CD4-positive, alpha-beta T cell (primary cell): ENCODE results near the gene CPNE2. TPM values are rescaled to one million over a fixed set of nuclear protein-coding genes. Genes with fewer than 3 reads are reported as not detected.

Source experiments
- ATAC-seq: fragments of 200-7000 bp; cut with Tn5 transposase; one replicate; pipeline ENCODE4 v1.10.0; 2022; ENCODE audit warnings: mild to moderate bottlenecking; ENCODE audit not compliant: poor library complexity
- CTCF ChIA-PET: fragments of 350-600 bp; sonication (Branson Sonifier 250); formaldehyde crosslinking; loops from one replicate; lab custom pipeline; 2021; ENCODE audit warnings: antibody characterized with exemption, inconsistent platforms; lab: Charles Lee
- POLR2A ChIA-PET: fragments of 350-600 bp; sonication (Branson Sonifier 250); formaldehyde crosslinking; loops from one replicate; lab custom pipeline; 2021; ENCODE audit warnings: antibody characterized with exemption, inconsistent platforms; lab: Charles Lee
- DNase-seq, 14 experiments: peaks; one replicate each; pipeline ENCODE4 v3.0.0-alpha.2; 2013 to 2020; ENCODE audit warnings: mixed read lengths in 2 of 14
- H3K27ac ChIP-seq, 2 donors: one replicate each; pipeline versions ENCODE4 v1.5.1 to v1.7.0; 2013; ENCODE audit warnings: low read length in 2 of 2, low read depth in 1 of 2, mild to moderate bottlenecking in 1 of 2
- H3K27me3 ChIP-seq, 2 experiments: 1 replicate in 1 of 2; 2 replicates in 1 of 2; pipeline versions ENCODE4 v1.6.1 to v1.7.0; 2013; ENCODE audit warnings: low read length in 2 of 2, control low read depth in 1 of 2, mild to moderate bottlenecking in 1 of 2, moderate library complexity in 1 of 2; ENCODE audit not compliant: insufficient read depth in 2 of 2, control insufficient read depth in 1 of 2
- H3K36me3 ChIP-seq: one replicate; pipeline ENCODE4 v1.6.1; 2013; ENCODE audit warnings: low read length, control low read depth; ENCODE audit not compliant: insufficient read depth
- H3K4me1 ChIP-seq: one replicate; pipeline ENCODE4 v1.6.1; 2013; ENCODE audit warnings: low read length, control low read depth; ENCODE audit not compliant: insufficient read depth
- H3K4me3 ChIP-seq: one replicate; pipeline ENCODE4 v1.5.1; 2013; ENCODE audit warnings: mild to moderate bottlenecking, low read length, moderate library complexity
- H3K9me3 ChIP-seq, 2 experiments: 1 replicate in 1 of 2; 2 replicates in 1 of 2; pipeline versions ENCODE4 v1.6.1 to v1.7.0; 2013; ENCODE audit warnings: low read length in 2 of 2, mild to moderate bottlenecking in 2 of 2, control low read depth in 1 of 2, moderate library complexity in 1 of 2; ENCODE audit not compliant: control insufficient read depth in 1 of 2, insufficient read depth in 1 of 2
- H3K27ac Mint-ChIP-seq: one replicate; pipeline ENCODE4 v1.8.0; 2020; ENCODE audit warnings: mixed read lengths
- H3K27me3 Mint-ChIP-seq: one replicate; pipeline ENCODE4 v1.8.0; 2021; ENCODE audit warnings: mixed read lengths
- H3K36me3 Mint-ChIP-seq: one replicate; pipeline ENCODE4 v1.8.0; 2021; ENCODE audit warnings: low read depth, mixed read lengths
- H3K4me1 Mint-ChIP-seq: one replicate; pipeline ENCODE4 v1.8.0; 2021; ENCODE audit warnings: low read depth, mixed read lengths
- H3K4me3 Mint-ChIP-seq: one replicate; pipeline ENCODE4 v1.8.0; 2020; ENCODE audit warnings: mild to moderate bottlenecking, mixed read lengths
- H3K9me3 Mint-ChIP-seq: one replicate; pipeline ENCODE4 v1.8.0; 2020; ENCODE audit warnings: mixed read lengths
- CTCF ChIP-seq: fragments of 200-600 bp; IDR thresholded peaks from one replicate; pipeline ENCODE4 v1.8.0; 2022; ENCODE audit warnings: antibody characterized with exemption, mild to moderate bottlenecking
- intact Hi-C, 2 experiments: fragments of 100-400 bp; cut with DNase I in 1 of 2; cut with micrococcal nuclease in 1 of 2; formaldehyde crosslinking; loops; one replicate each; pipeline versions ENCODE4 v1.15.1 to v1.9.0; 2023 to 2025; cut with DNase I, micrococcal nuclease
- total RNA-seq, 174 experiments: library from RNA in 2 of 174; stranded (reverse) in 2 of 174; gene quantifications; one replicate each; pipeline ENCODE4 v1.2.3 and lab custom pipeline; 2021 to 2026

CPNE2 gene
- total RNA-seq, 2 experiments from 2014 or later: 2.2 to 3.5 TPM

DNA sequence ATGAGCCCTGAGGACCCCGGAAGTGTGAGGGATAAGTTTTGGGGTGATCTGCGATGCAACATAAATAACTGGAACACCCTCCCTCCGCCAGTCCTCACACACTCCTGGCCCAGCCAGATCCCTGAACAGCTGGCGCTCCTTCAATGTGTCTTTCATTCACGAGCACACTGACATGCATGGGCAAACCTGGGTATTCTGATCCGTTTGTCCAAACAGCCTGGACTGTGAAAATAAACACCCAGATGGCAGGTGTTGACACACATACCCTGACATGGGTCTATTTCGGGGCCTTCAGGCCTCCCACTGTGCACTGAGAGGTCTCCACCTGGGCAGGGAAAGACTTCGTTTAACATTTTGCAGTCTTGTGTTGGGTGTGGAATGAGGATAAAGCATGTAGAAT, 3.0 kb upstream of the CPNE2 start:
- Mint-ChIP-seq H3K4me3 (no peak overlapping the region), H3K36me3 (no peaks in the 10 kb centered on the region), H3K27me3 (no peaks in the 10 kb centered on the region), H3K27ac (no peak overlapping the region), H3K4me1 (peaks cover 16% of the 10 kb centered on the region), H3K9me3 (no peaks in the 10 kb centered on the region)
- Histone ChIP-seq H3K9me3 (no peaks in the 10 kb centered on the region), H3K27me3 (no peaks in the 10 kb centered on the region), H3K36me3 (no peaks in the 10 kb centered on the region), H3K27ac (no peak overlapping the region), H3K4me3 (no peak overlapping the region), H3K4me1 (peaks cover 26% of the 10 kb centered on the region)
- intact Hi-C loops: loop anchor here (5.0 to 10.0 kb wide), 3 partner anchors 225 to 373 kb away; partner anchors contain the start of genes POLR2C (in 1 of the 2) and SLC12A3 (in 1 of the 2)
- ATAC-seq: no peak
- POLR2A ChIA-PET: no interaction called here
- CTCF ChIA-PET: no interaction called here
- DNase-seq: no peak
- no peak for TF ChIP-seq CTCF

- intact Hi-C loops: no loop called here
- ChIA-PET CTCF (no interaction called here), POLR2A (interaction anchor here (1.1 kb wide), 1 partner anchor 10 kb away, joined by 3 read pairs; no protein-coding TSS in a partner anchor)
- H3K27me3 ChIP-seq: no peaks in the 10 kb centered on the region
- TF ChIP-seq CTCF: no peak
- Mint-ChIP-seq H3K27me3 (no peaks in the 10 kb centered on the region), H3K4me3 (peak overlapping the region; percentile 79), H3K4me1 (peaks cover 11% of the 10 kb centered on the region), H3K36me3 (no peaks in the 10 kb centered on the region), H3K9me3 (no peaks in the 10 kb centered on the region), H3K27ac (no peak overlapping the region)
- H3K27ac ChIP-seq: no peak overlapping the region
- ATAC-seq: no peak
- H3K4me1 ChIP-seq: peaks cover 21% of the 10 kb centered on the region
- H3K4me3 ChIP-seq: peak overlapping the region; percentile 28
- DNase-seq: peak in 1 of 14 experiments; percentile 24
- no peaks in the 10 kb centered on the region for H3K9me3 ChIP-seq
- no peaks in the 10 kb centered on the region for H3K36me3 ChIP-seq
These were observed 996 bp upstream of the CPNE2 start for GRCh38 chr16:57091200-57091974.

GRCh38 chr16:57092786-57093411, 516 bp downstream of the CPNE2 start:
- ATAC-seq (peak; percentile 68), DNase-seq (peak in 13 of 14 experiments; percentile 15 to 71 (median 49))
- ChIA-PET CTCF (interaction anchor here (0.7 to 2.1 kb wide), 11 partner anchors 9 to 1283 kb away, joined by 3 to 15 read pairs (median 3); no protein-coding TSS in a partner anchor), POLR2A (interaction anchor here (0.6 to 2.0 kb wide), 11 partner anchors 9 to 160 kb away, joined by 3 to 15 read pairs (median 3); partner anchors contain the start of genes PSME3IP1 and RSPRY1)
- Histone ChIP-seq H3K36me3 (no peaks in the 10 kb centered on the region), H3K4me1 (peaks cover 21% of the 10 kb centered on the region), H3K27me3 (no peaks in the 10 kb centered on the region), H3K9me3 (no peaks in the 10 kb centered on the region), H3K4me3 (peak overlapping the region; percentile 34), H3K27ac (no peak overlapping the region)
- TF ChIP-seq CTCF: peak; percentile 72
- Mint-ChIP-seq H3K27ac (no peak overlapping the region), H3K9me3 (no peaks in the 10 kb centered on the region), H3K36me3 (no peaks in the 10 kb centered on the region), H3K4me3 (peak overlapping the region; percentile 87), H3K4me1 (peaks cover 11% of the 10 kb centered on the region), H3K27me3 (no peaks in the 10 kb centered on the region)
- intact Hi-C loops: loop anchor here (1.0 to 2.0 kb wide), 3 partner anchors 16 to 76 kb away; no protein-coding TSS in a partner anchor
